H1 (cell line): ENCODE results near the gene LGI4. TPM values are rescaled to one million over a fixed set of nuclear protein-coding genes. Genes with fewer than 3 reads are reported as not detected.

Source experiments
- CHD7 ChIP-seq: fragments of 300-600 bp; sonication (generic); IDR thresholded peaks from 2 replicates; pipeline ENCODE4 v1.7.1; 2012; ENCODE audit warnings: low read length, moderate library complexity, mild to moderate bottlenecking, inconsistent platforms; ENCODE audit not compliant: insufficient replicate concordance
- polyA plus RNA-seq, 7 experiments: library from polyadenylated mRNA; depleted of rRNA in 3 of 7; stranded (reverse) in 5 of 7; unstranded in 2 of 7; fragments of >200 nt in 5 of 7; fragments of 200-250 nt in 2 of 7; gene quantifications; 1 replicate in 5 of 7; 2 replicates in 1 of 7; 4 replicates in 1 of 7; pipeline versions ENCODE4 v1.2.1 to v1.2.3, GENCODE V29; 2011 to 2013; ENCODE audit warnings: missing spikeins in 2 of 7, mixed read lengths in 2 of 7
- total RNA-seq: library from RNA; stranded (reverse); fragmentation: NEBNext Ultra II Directional; extraction: Animal tissue kit (Norgen Biotek cat#: 25700); gene quantifications from 2 replicates; pipeline ENCODE4 v1.2.1, GENCODE V29; 2021

Gene LGI4
- total and polyA plus RNA-seq, 2 of the 8 experiments (the other 6 are each of a cell fraction or from before 2014, with no cell fraction given) = 2.0 to 8.2 TPM

GRCh38 chr19:35127871-35128270 lies 7.0 kb downstream of the LGI4 start (continued):
- TF ChIP-seq CHD7 = no peak
